Lower leg skin (tissue), 4 donors: Measurements from ENCODE around the gene QSOX1. TPM values are rescaled to one million over a fixed set of nuclear protein-coding genes. Genes with fewer than 3 reads are reported as not detected.

Experiments
- DNase-seq, 2 donors: peaks; one replicate each; pipeline ENCODE4 v3.0.0-alpha.2; 2019; ENCODE audit warnings: low spot score in 2 of 2
- H3K4me3 ChIP-seq: fragments of 200-600 bp; sonication (generic); 2 replicates; pipeline ENCODE4 v1.5.1; 2017; ENCODE audit warnings: mild to moderate bottlenecking, low read depth; ENCODE audit not compliant: poor library complexity, severe bottlenecking
- POLR2A ChIP-seq, 2 donors: fragments of 450-650 bp; IDR thresholded peaks; one replicate each; pipeline ENCODE4 v1.6.1; 2016 to 2017; ENCODE audit warnings: antibody characterized with exemption in 2 of 2, mild to moderate bottlenecking in 1 of 2, moderate library complexity in 1 of 2
- WGBS, 2 donors: methylation state at CpG; one replicate each; pipeline ENCODE4 v1.1.5; 2018; 5-methylcytosine and 5-hydroxymethylcytosine counted together
- intact Hi-C: fragments of 100-400 bp; cut with DNase I; formaldehyde crosslinking; loops from one replicate; pipeline ENCODE4 v1.15.0; 2023; ENCODE audit warnings: low total_unique reads
- total RNA-seq, 4 donors: library from RNA; depleted of rRNA; stranded (reverse); fragments of >200 nt; gene quantifications; one replicate each; pipeline ENCODE4 v1.1.0, GENCODE V29; 2016
- TF ChIP-seq, protein P1 (sequence below), 3 donors: fragments of 450-650 bp; IDR thresholded peaks; one replicate each; pipeline ENCODE4 v1.5.1; 2016; ENCODE audit warnings: antibody characterized with exemption in 3 of 3, mild to moderate bottlenecking in 3 of 3, moderate library complexity in 2 of 3

Gene QSOX1
- total RNA-seq, 4 donors from 2014 or later, result 77.7 to 90.3 (median 87.3) TPM

DNA sequence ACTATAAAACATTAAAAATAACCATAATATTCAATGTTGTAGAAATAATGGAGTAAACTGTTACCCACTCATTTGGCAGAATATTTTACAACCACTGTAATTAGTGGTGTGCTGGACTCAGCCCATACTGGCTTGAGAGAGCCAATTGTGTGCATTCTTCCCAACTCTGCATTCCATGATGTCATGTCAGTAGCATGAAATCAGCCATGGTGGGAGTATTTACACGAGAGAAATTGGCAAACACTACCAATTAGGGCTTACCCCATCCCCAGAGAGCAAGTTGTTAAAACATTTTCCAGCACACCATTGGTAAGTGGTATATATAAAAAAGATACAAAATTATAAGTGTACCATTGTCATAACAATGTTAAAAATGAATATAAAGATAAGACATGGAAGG is 19.1 kb upstream of the QSOX1 start:
- TF ChIP-seq, protein P1, sequence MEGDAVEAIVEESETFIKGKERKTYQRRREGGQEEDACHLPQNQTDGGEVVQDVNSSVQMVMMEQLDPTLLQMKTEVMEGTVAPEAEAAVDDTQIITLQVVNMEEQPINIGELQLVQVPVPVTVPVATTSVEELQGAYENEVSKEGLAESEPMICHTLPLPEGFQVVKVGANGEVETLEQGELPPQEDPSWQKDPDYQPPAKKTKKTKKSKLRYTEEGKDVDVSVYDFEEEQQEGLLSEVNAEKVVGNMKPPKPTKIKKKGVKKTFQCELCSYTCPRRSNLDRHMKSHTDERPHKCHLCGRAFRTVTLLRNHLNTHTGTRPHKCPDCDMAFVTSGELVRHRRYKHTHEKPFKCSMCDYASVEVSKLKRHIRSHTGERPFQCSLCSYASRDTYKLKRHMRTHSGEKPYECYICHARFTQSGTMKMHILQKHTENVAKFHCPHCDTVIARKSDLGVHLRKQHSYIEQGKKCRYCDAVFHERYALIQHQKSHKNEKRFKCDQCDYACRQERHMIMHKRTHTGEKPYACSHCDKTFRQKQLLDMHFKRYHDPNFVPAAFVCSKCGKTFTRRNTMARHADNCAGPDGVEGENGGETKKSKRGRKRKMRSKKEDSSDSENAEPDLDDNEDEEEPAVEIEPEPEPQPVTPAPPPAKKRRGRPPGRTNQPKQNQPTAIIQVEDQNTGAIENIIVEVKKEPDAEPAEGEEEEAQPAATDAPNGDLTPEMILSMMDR (IDR thresholded peaks at IDR 0.05), result no peak
- TF ChIP-seq POLR2A (IDR thresholded peaks at IDR 0.05), result no peak
- intact Hi-C loops, result no loop called here
- H3K4me3 ChIP-seq, result no peak overlapping the region
- no peak for DNase-seq
- 15 to 31% methylated on average over 1 of the region's 1 CpG for WGBS, 2 donors

DNA sequence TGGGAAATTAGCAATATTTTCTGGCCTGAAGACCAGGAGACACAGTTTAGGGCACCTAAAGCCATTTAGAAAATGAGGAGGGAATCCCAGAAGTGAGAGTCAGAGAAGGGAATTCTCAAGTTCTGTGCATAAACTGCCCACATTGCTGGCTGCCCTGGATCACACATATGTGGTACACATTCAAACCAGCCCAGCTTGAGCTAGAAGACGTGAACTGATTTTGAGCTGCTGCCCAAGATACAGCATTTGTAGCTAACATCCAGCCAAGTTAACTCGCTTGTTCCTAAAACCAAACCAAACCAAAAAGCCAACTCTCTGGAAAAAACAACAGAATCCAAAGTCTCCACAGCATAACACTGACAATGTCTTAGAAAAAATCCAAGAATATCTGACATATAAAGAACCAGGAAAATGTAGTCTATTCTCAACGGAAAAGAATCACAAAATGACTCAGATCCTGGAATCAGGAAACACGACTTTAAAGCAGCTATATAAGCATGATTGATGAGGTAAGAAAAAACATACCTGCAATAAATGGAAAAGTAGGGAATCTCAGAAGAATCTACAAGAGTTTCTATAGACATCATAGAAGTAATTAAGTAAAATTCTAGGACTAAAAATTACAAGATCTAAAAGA is 18.2 kb upstream of the QSOX1 start:
- H3K4me3 ChIP-seq, result no peak overlapping the region
- no peak for DNase-seq
- 61 to 63% methylated on average over 4 of the region's 4 CpGs for WGBS, 2 donors
- intact Hi-C loops, result no loop called here
- TF ChIP-seq, protein P1 (IDR thresholded peaks at IDR 0.05), result no peak
- no peak for TF ChIP-seq POLR2A (IDR thresholded peaks at IDR 0.05)

DNA sequence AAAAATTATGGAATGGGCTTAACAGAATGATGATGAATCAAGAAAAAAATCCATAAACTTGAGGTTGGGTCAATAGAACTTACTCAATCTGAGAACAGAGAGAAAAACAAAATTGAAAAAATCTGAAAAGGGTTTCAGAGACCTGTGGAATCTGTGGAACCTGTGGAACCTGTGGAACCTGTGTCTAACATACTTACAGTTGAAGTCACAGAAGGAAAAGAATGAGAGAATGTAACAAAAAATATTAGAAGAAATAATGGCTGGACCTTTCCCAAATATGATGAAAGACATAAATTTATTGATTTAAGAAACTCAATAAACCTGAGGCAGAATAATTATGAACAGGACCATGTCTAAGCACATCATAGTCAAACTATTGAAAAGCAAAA is 17.7 kb upstream of the QSOX1 start:
- no peak overlapping the region for H3K4me3 ChIP-seq
- TF ChIP-seq, protein P1 (IDR thresholded peaks at IDR 0.05), result no peak
- TF ChIP-seq POLR2A (IDR thresholded peaks at IDR 0.05), result no peak
- DNase-seq, result no peak
- intact Hi-C loops, result no loop called here

DNA sequence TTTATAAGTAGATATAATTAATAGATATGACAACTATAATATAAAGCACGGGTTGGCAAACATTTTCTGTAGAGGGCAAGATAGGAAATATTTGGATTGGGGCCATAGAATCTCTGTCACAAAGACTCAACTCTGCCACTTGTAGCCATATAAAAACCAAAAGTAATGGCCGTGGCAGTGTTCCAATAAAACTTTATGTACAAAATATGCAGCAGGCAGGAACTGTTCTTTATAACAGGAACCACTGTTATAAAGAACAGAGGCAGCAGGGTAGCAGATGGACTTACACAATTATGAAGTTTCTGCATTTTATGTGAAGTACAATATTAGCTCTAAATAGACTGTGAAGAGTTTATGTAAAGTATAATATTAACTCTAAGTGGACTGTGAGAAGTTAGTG is 16.9 kb upstream of the QSOX1 start:
- no peak overlapping the region for H3K4me3 ChIP-seq
- intact Hi-C loops, result no loop called here
- no peak for TF ChIP-seq POLR2A (IDR thresholded peaks at IDR 0.05)
- TF ChIP-seq, protein P1 (IDR thresholded peaks at IDR 0.05), result no peak
- 66 to 72% methylated on average over 2 of the region's 2 CpGs for WGBS, 2 donors
- DNase-seq, result no peak

DNA sequence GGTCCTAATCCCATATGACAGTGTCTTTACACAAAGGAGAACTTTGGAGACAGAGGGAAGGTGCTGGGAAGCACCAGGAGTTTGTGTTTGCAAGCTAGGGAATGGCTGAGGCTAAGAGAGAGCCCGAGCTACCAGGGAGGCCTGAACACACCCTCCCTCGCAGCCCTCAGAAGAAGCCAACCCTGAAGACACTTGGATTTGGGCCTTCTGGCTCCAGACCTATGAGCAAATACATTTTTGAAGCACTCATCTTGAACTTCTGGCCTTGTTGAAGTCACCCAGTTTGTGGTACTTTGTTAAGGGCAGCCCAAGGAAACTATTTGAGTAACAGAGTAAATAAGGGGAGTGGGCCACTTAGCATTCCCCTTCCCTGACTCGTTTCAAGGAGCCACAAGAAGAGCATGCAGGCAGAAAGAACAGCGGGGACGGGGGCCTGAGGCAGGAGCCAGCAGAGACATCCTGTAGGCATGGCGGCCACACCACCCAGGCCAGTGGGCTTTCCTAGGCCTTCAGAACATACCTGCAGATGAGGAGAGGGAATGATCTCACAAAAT is 13.2 kb upstream of the QSOX1 start:
- TF ChIP-seq, protein P1 (IDR thresholded peaks at IDR 0.05), result no peak
- TF ChIP-seq POLR2A (IDR thresholded peaks at IDR 0.05), result no peak
- 81 to 89% methylated on average over 6 of the region's 6 CpGs for WGBS, 2 donors
- no peak overlapping the region for H3K4me3 ChIP-seq
- DNase-seq, result no peak
- intact Hi-C loops, result no loop called here

DNA sequence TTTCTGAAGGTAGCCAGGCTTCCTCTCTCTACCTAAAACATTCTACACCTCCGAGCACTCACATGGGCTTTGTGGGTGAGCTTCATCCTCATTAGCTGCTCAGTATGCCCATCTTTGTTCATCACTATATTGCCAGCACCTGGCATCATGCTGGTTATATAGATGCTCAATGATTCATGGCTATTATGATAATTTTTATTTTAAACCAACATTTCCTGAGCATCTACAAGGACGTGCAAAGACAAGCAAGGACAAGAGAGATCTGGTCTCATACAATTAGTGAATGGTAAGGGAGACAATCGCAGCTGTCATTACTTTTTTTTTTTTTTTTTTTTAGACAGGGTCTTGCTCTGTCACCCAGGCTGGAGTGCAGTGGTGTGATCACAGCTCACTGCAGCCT is 11.3 kb upstream of the QSOX1 start:
- TF ChIP-seq POLR2A (IDR thresholded peaks at IDR 0.05), result no peak
- TF ChIP-seq, protein P1 (IDR thresholded peaks at IDR 0.05), result no peak
- no peak overlapping the region for H3K4me3 ChIP-seq
- intact Hi-C loops, result no loop called here
- WGBS, 2 donors, result 51 to 62% methylated on average over 3 of the region's 3 CpGs
- DNase-seq, result no peak
